Gastrocnemius medialis (tissue), 4 donors: ENCODE data around the gene ROMO1. TPM values are rescaled to one million over a fixed set of nuclear protein-coding genes. Genes with fewer than 3 reads are reported as not detected.
"Not testable (repeated sequence)": the region's sequence is repeated elsewhere in the genome, so short reads cannot be mapped to it uniquely, and the experiment has no call there.

Experiments used
- ATAC-seq, 2 donors: fragments of 150-250 bp; one replicate each; pipeline ENCODE4 v1.9.1; 2016
- DNase-seq, 2 donors: peaks; one replicate each; pipeline ENCODE4 v3.0.0-alpha.2; 2019
- H3K27ac ChIP-seq, 4 donors: fragments of 200-600 bp; sonication (generic); 1 replicate in 1 of 4; 2 replicates in 3 of 4; pipeline ENCODE4 v1.5.1; 2016 to 2018; ENCODE audit warnings: mild to moderate bottlenecking in 2 of 4, moderate library complexity in 1 of 4
- H3K27me3 ChIP-seq, 3 donors: fragments of 200-600 bp; sonication (generic) in 2 of 3; 1 replicate in 1 of 3; 2 replicates in 2 of 3; pipeline versions ENCODE4 v1.5.1 to v1.6.0; 2016 to 2019; ENCODE audit warnings: mild to moderate bottlenecking in 1 of 3, moderate library complexity in 1 of 3
- H3K36me3 ChIP-seq, 2 donors: fragments of 200-600 bp; sonication (generic) in 1 of 2; one replicate each; pipeline ENCODE4 v1.5.1; 2017 to 2018
- H3K4me1 ChIP-seq, 2 donors: fragments of 200-600 bp; sonication (generic) in 1 of 2; one replicate each; pipeline ENCODE4 v1.5.1; 2016 to 2017; ENCODE audit warnings: mild to moderate bottlenecking in 2 of 2
- H3K4me3 ChIP-seq, 4 donors: fragments of 200-600 bp; sonication (generic) in 3 of 4; 1 replicate in 1 of 4; 2 replicates in 3 of 4; pipeline ENCODE4 v1.5.1; 2016 to 2019; ENCODE audit warnings: mild to moderate bottlenecking in 2 of 4
- H3K9me3 ChIP-seq, 3 donors: fragments of 200-600 bp; sonication (generic) in 2 of 3; 1 replicate in 1 of 3; 2 replicates in 2 of 3; pipeline ENCODE4 v1.5.1; 2016 to 2019
- POLR2A ChIP-seq, 2 donors: fragments of 450-650 bp; IDR thresholded peaks; one replicate each; pipeline ENCODE4 v1.6.1; 2017; ENCODE audit warnings: antibody characterized with exemption in 2 of 2, mild to moderate bottlenecking in 2 of 2, moderate library complexity in 2 of 2
- in situ Hi-C, 4 donors: fragments of 200-750 bp; cut with MboI; loops; one replicate each; pipeline versions ENCODE4 v1.15.0 to v1.8.0; 2017; ENCODE audit warnings: low sequenced_read_pairs in 4 of 4
- intact Hi-C: fragments of 100-400 bp; cut with DNase I; formaldehyde crosslinking; loops from one replicate; pipeline ENCODE4 v1.15.1; 2023; ENCODE audit warnings: low total_unique reads
- total RNA-seq, 4 donors: library from RNA; depleted of rRNA; stranded (reverse); fragments of >200 nt; gene quantifications; one replicate each; pipeline versions ENCODE4 v1.1.0 to v1.2.3, GENCODE V29; 2016
- TF ChIP-seq, protein P1 (sequence below), 5 experiments: fragments of 450-650 bp in 3 of 5; fragments of 200-600 bp in 2 of 5; sonication (generic) in 2 of 5; IDR thresholded peaks in 4 of 5; conservative IDR thresholded peaks in 1 of 5; 1 replicate in 4 of 5; 2 replicates in 1 of 5; pipeline ENCODE4 v1.5.1; 2016 to 2019; ENCODE audit warnings: antibody characterized with exemption in 5 of 5, mild to moderate bottlenecking in 3 of 5, moderate library complexity in 3 of 5

The ROMO1 gene
- total RNA-seq, 4 donors from 2014 or later: 213 to 491 (median 309) TPM

DNA sequence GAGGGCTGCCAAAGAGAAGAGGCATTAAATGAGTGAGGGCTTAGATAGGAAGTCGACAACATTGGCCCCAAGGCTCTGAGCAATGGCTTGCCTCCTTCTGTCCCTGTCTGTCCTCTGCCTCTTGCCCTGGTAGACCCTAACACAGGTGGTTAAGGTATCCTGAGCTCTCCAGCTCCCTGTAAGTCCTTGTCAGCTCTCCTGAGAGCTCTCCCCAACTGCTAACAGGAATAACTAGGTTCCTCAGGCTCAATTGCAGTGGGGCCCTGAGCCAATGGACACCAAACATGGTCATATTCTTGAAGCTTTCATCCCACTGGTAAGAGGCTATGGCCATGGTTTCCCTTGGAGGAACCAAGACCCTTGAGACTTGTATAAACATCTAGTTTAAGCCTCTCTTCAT lies 29.5 kb upstream of the ROMO1 start:
- no peaks in the 10 kb centered on the region for H3K9me3 ChIP-seq
- H3K27ac ChIP-seq: no peak overlapping the region
- H3K4me3 ChIP-seq: no peak overlapping the region
- no peak for DNase-seq
- no peak for ATAC-seq
- peaks cover 0 to 62% of the 10 kb centered on the region in 2 donors for H3K36me3 ChIP-seq
- in situ Hi-C loops: no loop called here
- H3K4me1 ChIP-seq: no peaks in the 10 kb centered on the region
- intact Hi-C loops: no loop called here
- TF ChIP-seq, protein P1, sequence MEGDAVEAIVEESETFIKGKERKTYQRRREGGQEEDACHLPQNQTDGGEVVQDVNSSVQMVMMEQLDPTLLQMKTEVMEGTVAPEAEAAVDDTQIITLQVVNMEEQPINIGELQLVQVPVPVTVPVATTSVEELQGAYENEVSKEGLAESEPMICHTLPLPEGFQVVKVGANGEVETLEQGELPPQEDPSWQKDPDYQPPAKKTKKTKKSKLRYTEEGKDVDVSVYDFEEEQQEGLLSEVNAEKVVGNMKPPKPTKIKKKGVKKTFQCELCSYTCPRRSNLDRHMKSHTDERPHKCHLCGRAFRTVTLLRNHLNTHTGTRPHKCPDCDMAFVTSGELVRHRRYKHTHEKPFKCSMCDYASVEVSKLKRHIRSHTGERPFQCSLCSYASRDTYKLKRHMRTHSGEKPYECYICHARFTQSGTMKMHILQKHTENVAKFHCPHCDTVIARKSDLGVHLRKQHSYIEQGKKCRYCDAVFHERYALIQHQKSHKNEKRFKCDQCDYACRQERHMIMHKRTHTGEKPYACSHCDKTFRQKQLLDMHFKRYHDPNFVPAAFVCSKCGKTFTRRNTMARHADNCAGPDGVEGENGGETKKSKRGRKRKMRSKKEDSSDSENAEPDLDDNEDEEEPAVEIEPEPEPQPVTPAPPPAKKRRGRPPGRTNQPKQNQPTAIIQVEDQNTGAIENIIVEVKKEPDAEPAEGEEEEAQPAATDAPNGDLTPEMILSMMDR (IDR thresholded peaks at IDR 0.05 in 4 of 5, conservative IDR thresholded peaks at IDR 0.05 in 1 of 5): no peak
- no peak for TF ChIP-seq POLR2A (IDR thresholded peaks at IDR 0.05)
- H3K27me3 ChIP-seq: no peaks in the 10 kb centered on the region

DNA sequence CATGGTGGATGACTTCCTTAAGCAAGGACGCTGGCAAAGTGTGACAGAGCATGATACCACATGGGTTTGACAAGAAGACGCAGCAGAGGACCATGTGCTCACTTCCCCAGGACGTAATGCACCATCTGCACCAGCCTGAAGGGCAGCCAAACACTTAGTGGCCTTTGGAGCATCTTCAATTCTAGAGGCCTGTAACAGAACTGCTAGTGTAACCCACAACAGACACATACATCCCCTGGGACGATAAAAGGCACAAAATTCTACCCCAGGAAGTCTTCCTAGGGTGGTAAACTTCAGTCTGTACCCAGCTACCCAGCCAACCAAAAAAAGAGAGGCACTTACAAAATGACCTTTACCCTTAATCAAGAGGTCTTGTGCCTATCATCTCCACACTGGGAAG lies 25.3 kb upstream of the ROMO1 start:
- Histone ChIP-seq H3K27ac (no peak overlapping the region), H3K9me3 (no peaks in the 10 kb centered on the region), H3K4me3 (no peak overlapping the region), H3K27me3 (no peaks in the 10 kb centered on the region), H3K4me1 (no peaks in the 10 kb centered on the region), H3K36me3 (peaks cover 0 to 73% of the 10 kb centered on the region in 2 donors)
- TF ChIP-seq POLR2A (IDR thresholded peaks at IDR 0.05): no peak
- TF ChIP-seq, protein P1 (IDR thresholded peaks at IDR 0.05 in 4 of 5, conservative IDR thresholded peaks at IDR 0.05 in 1 of 5): no peak
- no peak for DNase-seq
- ATAC-seq: no peak
- in situ Hi-C loops (no loop called here), intact Hi-C loops (no loop called here)

- Histone ChIP-seq H3K4me3 (no peak overlapping the region), H3K4me1 (no peaks in the 10 kb centered on the region), H3K27ac (no peak overlapping the region), H3K27me3 (no peaks in the 10 kb centered on the region), H3K9me3 (no peaks in the 10 kb centered on the region), H3K36me3 (peaks cover 0 to 70% of the 10 kb centered on the region in 2 donors)
- intact Hi-C loops: no loop called here
- in situ Hi-C loops: no loop called here
- DNase-seq: no peak
- ATAC-seq: no peak
- TF ChIP-seq, protein P1 (IDR thresholded peaks at IDR 0.05 in 4 of 5, conservative IDR thresholded peaks at IDR 0.05 in 1 of 5): no peak
- no peak for TF ChIP-seq POLR2A (IDR thresholded peaks at IDR 0.05)
Observed at GRCh38 chr20:35674921-35675320, 24.3 kb upstream of the ROMO1 start.

DNA sequence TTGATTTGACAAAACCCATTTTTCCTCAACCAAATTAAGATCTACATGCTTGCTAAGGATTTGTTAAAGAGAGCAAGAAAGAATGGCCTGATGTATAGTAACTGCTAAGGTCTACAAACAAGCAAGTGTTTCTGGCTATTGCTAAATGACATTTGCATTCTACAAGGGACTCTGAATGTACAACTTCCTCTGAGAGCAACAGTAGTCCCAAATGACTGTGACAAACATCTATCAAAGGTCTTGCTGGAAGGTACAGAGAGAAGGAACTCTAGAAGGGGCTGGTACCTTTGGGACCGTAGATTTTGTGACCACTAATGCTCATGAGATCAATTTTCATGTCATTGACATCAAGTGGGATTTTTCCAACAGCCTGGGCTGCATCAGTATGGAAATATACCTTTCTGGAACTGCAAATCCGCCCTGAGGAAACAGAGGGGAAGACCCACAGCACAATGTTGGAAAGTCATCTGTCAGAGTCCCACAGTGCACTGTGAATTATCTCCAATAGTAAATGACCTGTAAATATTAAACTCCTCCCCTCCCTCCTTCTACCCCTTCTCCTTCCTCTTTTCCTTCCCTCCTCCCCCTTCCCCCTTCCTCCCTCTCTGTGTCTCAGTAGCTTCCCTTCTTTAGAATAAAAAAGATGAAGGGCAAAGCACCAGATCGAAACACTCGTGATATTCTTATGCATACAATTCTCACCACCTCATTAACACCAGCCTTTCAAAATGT lies 18.6 kb upstream of the ROMO1 start:
- no peaks in the 10 kb centered on the region for H3K4me1 ChIP-seq
- TF ChIP-seq, protein P1 (IDR thresholded peaks at IDR 0.05 in 4 of 5, conservative IDR thresholded peaks at IDR 0.05 in 1 of 5): no peak
- in situ Hi-C loops: no loop called here
- H3K27ac ChIP-seq: no peak overlapping the region
- peaks cover 0 to 36% of the 10 kb centered on the region in 2 donors for H3K36me3 ChIP-seq
- H3K4me3 ChIP-seq: no peak overlapping the region
- intact Hi-C loops: no loop called here
- H3K27me3 ChIP-seq: no peaks in the 10 kb centered on the region
- H3K9me3 ChIP-seq: no peaks in the 10 kb centered on the region
- ATAC-seq (no peak), DNase-seq (no peak)

- H3K36me3 ChIP-seq: peaks cover 0 to 43% of the 10 kb centered on the region in 2 donors
- in situ Hi-C loops: no loop called here
- ATAC-seq (no peak), DNase-seq (no peak)
- intact Hi-C loops: no loop called here
- no peaks in the 10 kb centered on the region for H3K9me3 ChIP-seq
- no peak overlapping the region for H3K4me3 ChIP-seq
- TF ChIP-seq, protein P1 (IDR thresholded peaks at IDR 0.05 in 4 of 5, conservative IDR thresholded peaks at IDR 0.05 in 1 of 5): no peak
- no peak for TF ChIP-seq POLR2A (IDR thresholded peaks at IDR 0.05)
- no peak overlapping the region for H3K27ac ChIP-seq
- no peaks in the 10 kb centered on the region for H3K4me1 ChIP-seq
- no peaks in the 10 kb centered on the region for H3K27me3 ChIP-seq
Observed at GRCh38 chr20:35681960-35682359, 17.2 kb upstream of the ROMO1 start.

GRCh38 chr20:35685368-35685767 lies 13.8 kb upstream of the ROMO1 start:
- H3K27me3 ChIP-seq, intact Hi-C loops, H3K4me1 ChIP-seq, ATAC-seq, DNase-seq, H3K27ac ChIP-seq, H3K9me3 ChIP-seq, in situ Hi-C loops, H3K4me3 ChIP-seq: not testable (repeated sequence)
- H3K36me3 ChIP-seq: peaks cover 0 to 49% of the 10 kb centered on the region in 2 donors

DNA sequence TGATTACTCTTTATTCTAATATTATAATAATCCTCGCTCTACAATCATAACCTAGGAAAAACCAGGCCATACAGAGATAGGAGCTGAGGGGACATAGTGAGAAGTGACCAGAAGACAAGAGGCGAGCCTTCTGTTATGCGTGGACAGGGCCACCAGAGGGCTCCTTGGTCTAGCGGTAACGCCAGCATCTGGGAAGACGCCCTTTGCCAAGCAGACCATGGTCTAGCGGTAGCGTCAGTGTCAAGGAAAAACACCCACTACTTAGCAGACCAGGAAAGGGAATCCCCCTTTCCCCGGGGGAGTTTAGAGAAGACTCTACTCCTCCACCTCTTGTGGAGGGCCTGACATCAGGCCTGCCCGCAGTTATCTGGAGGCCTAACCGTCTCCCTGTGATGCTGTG lies 12.3 kb upstream of the ROMO1 start:
- intact Hi-C loops, H3K9me3 ChIP-seq, H3K4me3 ChIP-seq, DNase-seq, ATAC-seq, in situ Hi-C loops, H3K27me3 ChIP-seq, H3K4me1 ChIP-seq, H3K27ac ChIP-seq: not testable (repeated sequence)
- peaks cover 0 to 55% of the 10 kb centered on the region in 2 donors for H3K36me3 ChIP-seq
